ENCODE results near the gene FXYD1. TPM values are rescaled to one million over a fixed set of nuclear protein-coding genes. Genes with fewer than 3 reads are reported as not detected.

Gene FXYD1
- total RNA-seq, 2 experiments from 2014 or later, result 0.57 to 11.5 TPM

DNA sequence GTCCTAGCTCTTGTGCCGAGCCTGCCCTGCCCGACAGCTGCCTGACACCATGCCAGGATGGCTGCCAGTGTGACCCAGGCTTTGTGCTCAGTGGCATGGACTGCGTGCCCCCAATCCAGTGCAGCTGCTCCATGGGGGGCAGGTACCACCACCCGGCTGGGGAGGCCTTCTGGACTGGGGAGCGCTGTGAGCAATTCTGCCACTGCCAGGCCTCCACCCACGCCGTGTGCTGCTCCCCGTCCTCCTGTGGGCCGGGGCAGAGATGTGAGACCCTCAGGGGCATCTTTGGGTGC, 32.4 kb upstream of the FXYD1 start:
- H3K4me2 ChIP-seq (ENCODE audit: low read length), result no peak overlapping the region
- H3K4me1 ChIP-seq (ENCODE audit: insufficient read depth, low read length, poor library complexity, severe bottlenecking), result no peaks in the 10 kb centered on the region
- no peaks in the 10 kb centered on the region for H3K9me3 ChIP-seq (ENCODE audit: low read length)
- no peaks in the 10 kb centered on the region for H4K20me1 ChIP-seq (ENCODE audit: insufficient read depth, low read length)
- H3K27ac ChIP-seq (ENCODE audit: low read depth, low read length, poor library complexity, severe bottlenecking), result no peak overlapping the region
- intact Hi-C loops (cut with micrococcal nuclease; ENCODE audit: unreplicated experiment), result no loop called here
- H3K36me3 ChIP-seq (ENCODE audit: insufficient read depth, low read length), result no peaks in the 10 kb centered on the region
- CTCF ChIA-PET (ENCODE audit: unreplicated experiment), result no interaction called here
- TF ChIP-seq EZH2phosphoT487 (IDR thresholded peaks at IDR 0.05; ENCODE audit: borderline replicate concordance, low read depth, low read length), result no peak
- TF ChIP-seq, protein P1, sequence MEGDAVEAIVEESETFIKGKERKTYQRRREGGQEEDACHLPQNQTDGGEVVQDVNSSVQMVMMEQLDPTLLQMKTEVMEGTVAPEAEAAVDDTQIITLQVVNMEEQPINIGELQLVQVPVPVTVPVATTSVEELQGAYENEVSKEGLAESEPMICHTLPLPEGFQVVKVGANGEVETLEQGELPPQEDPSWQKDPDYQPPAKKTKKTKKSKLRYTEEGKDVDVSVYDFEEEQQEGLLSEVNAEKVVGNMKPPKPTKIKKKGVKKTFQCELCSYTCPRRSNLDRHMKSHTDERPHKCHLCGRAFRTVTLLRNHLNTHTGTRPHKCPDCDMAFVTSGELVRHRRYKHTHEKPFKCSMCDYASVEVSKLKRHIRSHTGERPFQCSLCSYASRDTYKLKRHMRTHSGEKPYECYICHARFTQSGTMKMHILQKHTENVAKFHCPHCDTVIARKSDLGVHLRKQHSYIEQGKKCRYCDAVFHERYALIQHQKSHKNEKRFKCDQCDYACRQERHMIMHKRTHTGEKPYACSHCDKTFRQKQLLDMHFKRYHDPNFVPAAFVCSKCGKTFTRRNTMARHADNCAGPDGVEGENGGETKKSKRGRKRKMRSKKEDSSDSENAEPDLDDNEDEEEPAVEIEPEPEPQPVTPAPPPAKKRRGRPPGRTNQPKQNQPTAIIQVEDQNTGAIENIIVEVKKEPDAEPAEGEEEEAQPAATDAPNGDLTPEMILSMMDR (conservative IDR thresholded peaks at IDR 0.05; ENCODE audit: low read length), result no peak
- H3K79me2 ChIP-seq (ENCODE audit: insufficient read depth, low read depth, low read length), result no peaks in the 10 kb centered on the region
- BruUV-seq (replicated peaks), result no TSS peak
- no peaks in the 10 kb centered on the region for H3K9me2 ChIP-seq (ENCODE audit: insufficient read depth, low read length)
- POLR2A ChIA-PET, result no interaction called here
- no peak for DNase-seq (ENCODE audit: low spot score)
- H2AFZ ChIP-seq (ENCODE audit: low read length), result no peak overlapping the region
- no peak overlapping the region for H3K4me3 ChIP-seq (ENCODE audit: low read depth, low read length, poor library complexity, severe bottlenecking)

- CTCF ChIA-PET (ENCODE audit: unreplicated experiment), result no interaction called here
- no peaks in the 10 kb centered on the region for H4K20me1 ChIP-seq (ENCODE audit: insufficient read depth, low read length)
- no peak overlapping the region for H3K4me3 ChIP-seq (ENCODE audit: low read depth, low read length, poor library complexity, severe bottlenecking)
- intact Hi-C loops (cut with micrococcal nuclease; ENCODE audit: unreplicated experiment), result no loop called here
- no peak overlapping the region for H3K27ac ChIP-seq (ENCODE audit: low read depth, low read length, poor library complexity, severe bottlenecking)
- TF ChIP-seq, protein P1 (conservative IDR thresholded peaks at IDR 0.05; ENCODE audit: low read length), result no peak
- TF ChIP-seq EZH2phosphoT487 (IDR thresholded peaks at IDR 0.05; ENCODE audit: borderline replicate concordance, low read depth, low read length), result no peak
- no peaks in the 10 kb centered on the region for H3K79me2 ChIP-seq (ENCODE audit: insufficient read depth, low read depth, low read length)
- H3K9me3 ChIP-seq (ENCODE audit: low read length), result no peaks in the 10 kb centered on the region
- H3K4me2 ChIP-seq (ENCODE audit: low read length), result no peak overlapping the region
- H3K4me1 ChIP-seq (ENCODE audit: insufficient read depth, low read length, poor library complexity, severe bottlenecking), result no peaks in the 10 kb centered on the region
- H3K9me2 ChIP-seq (ENCODE audit: insufficient read depth, low read length), result no peaks in the 10 kb centered on the region
- POLR2A ChIA-PET, result no interaction called here
- no peaks in the 10 kb centered on the region for H3K36me3 ChIP-seq (ENCODE audit: insufficient read depth, low read length)
- no TSS peak for BruUV-seq (replicated peaks)
- no peak overlapping the region for H2AFZ ChIP-seq (ENCODE audit: low read length)
- DNase-seq (ENCODE audit: low spot score), result no peak
Observed at GRCh38 chr19:35106898-35107541, 31.6 kb upstream of the FXYD1 start.

GRCh38 chr19:35107545-35107944, 31.1 kb upstream of the FXYD1 start:
- no peaks in the 10 kb centered on the region for H3K79me2 ChIP-seq (ENCODE audit: insufficient read depth, low read depth, low read length)
- POLR2A ChIA-PET, result no interaction called here
- CTCF ChIA-PET (ENCODE audit: unreplicated experiment), result no interaction called here
- no peaks in the 10 kb centered on the region for H3K36me3 ChIP-seq (ENCODE audit: insufficient read depth, low read length)
- no peak overlapping the region for H3K27ac ChIP-seq (ENCODE audit: low read depth, low read length, poor library complexity, severe bottlenecking)
- no peak overlapping the region for H3K4me2 ChIP-seq (ENCODE audit: low read length)
- no peak for DNase-seq (ENCODE audit: low spot score)
- TF ChIP-seq, protein P1 (conservative IDR thresholded peaks at IDR 0.05; ENCODE audit: low read length), result no peak
- TF ChIP-seq EZH2phosphoT487 (IDR thresholded peaks at IDR 0.05; ENCODE audit: borderline replicate concordance, low read depth, low read length), result no peak
- H3K9me3 ChIP-seq (ENCODE audit: low read length), result no peaks in the 10 kb centered on the region
- no peaks in the 10 kb centered on the region for H4K20me1 ChIP-seq (ENCODE audit: insufficient read depth, low read length)
- intact Hi-C loops (cut with micrococcal nuclease; ENCODE audit: unreplicated experiment), result no loop called here
- H3K4me3 ChIP-seq (ENCODE audit: low read depth, low read length, poor library complexity, severe bottlenecking), result no peak overlapping the region
- H2AFZ ChIP-seq (ENCODE audit: low read length), result no peak overlapping the region
- no peaks in the 10 kb centered on the region for H3K4me1 ChIP-seq (ENCODE audit: insufficient read depth, low read length, poor library complexity, severe bottlenecking)
- H3K9me2 ChIP-seq (ENCODE audit: insufficient read depth, low read length), result no peaks in the 10 kb centered on the region
- no TSS peak for BruUV-seq (replicated peaks)
